Mucosa of gallbladder (tissue), 1 donor: ENCODE results near the gene ZNF766. TPM values are rescaled to one million over a fixed set of nuclear protein-coding genes. Genes with fewer than 3 reads are reported as not detected.
"Not testable (repeated sequence)": the region's sequence is repeated elsewhere in the genome, so short reads cannot be mapped to it uniquely, and the experiment has no call there.

ENCODE experiments used
- DNase-seq: peaks from one replicate; pipeline ENCODE4 v3.0.0-alpha.2; 2020; ENCODE audit warnings: low spot score
- total RNA-seq: library from RNA; stranded (reverse); gene quantifications from one replicate; pipeline ENCODE4 v1.2.1, GENCODE V29; 2021
- donor health status: DM: no; HTN: no; CAD: no.

ZNF766 gene
- total RNA-seq, 1 donor from 2014 or later = 17.4 TPM

DNA sequence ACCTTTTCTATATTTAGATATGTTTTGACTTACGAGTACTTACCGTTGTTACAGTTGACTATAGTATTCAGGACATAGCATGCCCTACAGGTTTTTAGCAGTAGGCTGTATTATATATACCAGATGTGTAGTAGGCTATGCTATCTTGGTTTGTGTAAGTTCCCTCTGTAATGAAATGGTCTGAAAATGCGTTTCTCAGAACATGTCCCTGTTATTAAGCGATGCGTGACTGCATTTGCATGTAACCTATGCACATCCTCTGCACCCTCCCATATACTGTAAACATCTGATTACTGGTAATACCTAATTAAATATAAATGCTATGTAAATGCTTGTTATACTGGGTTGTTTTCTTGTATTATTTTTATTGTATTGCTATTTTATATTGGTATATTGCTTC lies 6.6 kb downstream of the ZNF766 start:
- DNase-seq = no peak

DNA sequence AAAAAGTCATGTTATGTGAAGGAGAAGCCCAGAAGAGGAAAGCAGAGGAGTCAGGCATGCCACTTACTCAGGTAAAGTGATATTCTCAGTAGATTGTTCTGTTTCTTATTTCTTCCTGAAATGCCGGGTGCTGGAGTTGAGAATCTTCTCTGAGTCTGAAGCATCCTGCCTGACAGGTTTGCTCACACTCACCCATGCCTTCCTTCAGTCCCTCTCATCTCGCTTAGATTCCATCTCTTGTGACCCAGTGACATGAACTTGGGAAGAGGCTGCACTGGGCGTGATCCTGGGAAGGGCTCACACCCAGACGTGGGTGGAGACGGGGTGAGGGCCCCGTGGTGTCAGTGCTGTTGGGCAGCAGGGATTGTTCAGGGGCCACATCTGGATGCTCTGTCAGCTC lies 8.1 kb downstream of the ZNF766 start:
- no peak for DNase-seq

DNA sequence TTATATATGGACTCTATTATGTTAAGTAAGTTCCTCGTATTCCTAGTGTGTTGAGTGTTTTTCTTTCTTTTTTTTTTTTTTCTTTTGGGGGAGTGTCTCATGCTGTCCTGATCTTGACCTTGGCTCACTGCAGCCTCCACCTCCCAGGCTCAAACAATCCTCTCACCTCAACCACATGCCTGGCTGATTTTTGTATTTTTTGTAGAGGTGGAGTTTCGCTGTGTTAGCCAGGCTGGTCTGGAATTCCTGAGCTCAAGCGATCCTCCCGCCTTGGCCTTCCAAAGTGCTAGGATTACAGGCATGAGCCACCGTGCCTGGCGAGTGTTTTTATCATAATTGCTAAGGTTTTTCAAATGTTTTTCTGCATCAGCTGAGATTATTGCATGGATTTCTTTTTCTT lies 16.9 kb downstream of the ZNF766 start:
- DNase-seq = no peak

DNA sequence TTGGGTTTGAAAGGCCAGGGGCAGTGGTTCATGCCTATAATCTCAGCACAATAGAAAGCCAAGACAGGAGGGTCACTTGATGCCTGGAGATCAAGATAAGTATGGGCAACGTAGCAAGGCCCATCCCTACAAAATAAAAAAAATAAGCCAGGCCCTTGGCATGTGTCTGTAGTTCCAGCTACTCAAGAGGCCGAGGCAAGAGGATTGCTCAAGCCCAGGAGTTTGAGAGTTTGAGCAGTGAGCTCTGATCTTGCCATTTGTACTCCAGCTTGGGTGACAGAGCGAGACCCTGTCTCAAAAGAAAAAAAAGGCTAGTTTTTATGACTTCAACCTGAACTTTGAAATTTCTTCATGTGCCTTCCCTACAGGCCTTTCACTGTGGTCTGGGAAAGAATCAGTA lies 22.4 kb downstream of the ZNF766 start:
- no peak for DNase-seq

DNA sequence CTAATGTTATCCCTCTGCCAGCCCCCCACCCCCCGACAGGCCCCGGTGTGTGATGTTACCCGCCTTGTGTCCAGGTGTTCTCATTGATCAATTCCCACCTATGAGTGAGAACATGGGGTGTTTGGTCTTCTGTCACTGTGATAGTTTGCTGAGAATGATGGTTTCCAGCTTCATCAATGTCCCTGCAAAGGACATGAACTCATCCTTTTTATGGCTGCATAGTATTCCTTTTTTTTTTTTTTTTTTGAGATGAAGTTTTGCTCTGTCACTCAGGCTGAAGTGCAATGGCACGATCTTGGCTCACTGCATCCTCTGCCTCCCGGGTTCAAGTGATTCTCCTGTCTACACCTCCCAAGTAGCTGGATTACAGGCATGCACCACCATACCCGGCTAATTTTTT lies 23.6 kb downstream of the ZNF766 start:
- not testable (repeated sequence) for DNase-seq

DNA sequence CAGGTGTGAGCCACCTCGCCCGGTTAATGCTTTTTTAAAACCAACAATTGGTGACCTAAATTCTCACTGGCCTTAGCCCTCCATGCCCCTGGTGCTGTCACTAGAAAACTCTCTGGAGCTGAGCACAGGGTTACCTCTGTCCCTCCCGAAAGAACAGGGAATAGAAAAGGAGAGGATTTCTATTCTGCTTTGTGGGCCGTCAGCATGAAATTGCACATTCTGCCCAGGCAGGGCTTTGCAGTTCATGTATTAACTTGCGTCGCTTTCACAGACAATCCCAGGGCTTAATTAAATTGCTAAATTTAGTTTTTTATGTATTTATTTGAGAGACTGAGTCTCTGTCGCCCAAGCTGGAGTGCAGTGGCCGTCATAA lies 27.0 kb downstream of the ZNF766 start:
- no peak for DNase-seq

DNA sequence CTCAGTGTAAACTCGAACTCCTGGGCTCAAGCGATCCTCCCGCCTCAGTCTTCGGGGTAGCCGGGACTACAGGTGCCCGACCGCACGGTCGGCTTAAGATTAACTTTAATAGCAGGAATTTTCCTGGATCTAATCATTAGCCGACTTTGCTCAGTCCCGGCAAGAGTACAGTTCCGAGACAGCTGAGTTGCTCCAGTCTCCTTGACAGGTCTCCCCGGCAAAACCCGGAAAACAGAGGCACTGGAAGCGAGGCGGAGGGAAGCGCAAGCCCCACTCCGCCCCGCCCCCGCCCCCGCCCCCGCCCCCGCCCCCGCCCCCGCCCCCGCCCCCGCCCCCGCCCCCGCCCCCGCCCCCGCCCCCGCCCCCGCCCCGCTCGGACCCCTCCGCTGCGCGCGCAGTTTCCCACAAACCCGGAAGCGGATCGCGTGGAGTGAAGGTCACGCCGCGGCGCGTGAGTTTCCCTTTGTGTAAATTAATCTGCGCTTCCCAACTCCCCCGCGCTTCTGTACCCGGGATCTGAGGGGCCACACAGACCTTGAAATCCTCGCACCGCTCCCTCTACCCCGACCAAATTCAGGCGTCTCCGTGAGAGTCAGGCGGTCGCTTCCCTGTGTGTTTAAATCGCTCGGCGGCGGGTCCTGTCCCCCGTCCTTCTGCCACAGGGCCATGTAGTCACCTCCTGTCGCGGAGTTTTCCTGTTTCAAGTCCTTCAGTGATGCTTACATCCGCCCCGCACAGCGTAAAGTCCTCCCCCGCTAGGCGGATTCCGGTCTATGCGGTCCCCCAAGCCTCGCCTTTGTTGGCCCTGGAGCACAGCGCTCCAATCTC lies 27.6 kb downstream of the ZNF766 start, which contains the start of gene ZNF480:
ZNF480 (plus strand) TSS at position 397 of the 828 bp plus-strand sequence. CDS start 3,244 bp downstream, outside the sequence.
- peak; percentile 83 for DNase-seq

DNA sequence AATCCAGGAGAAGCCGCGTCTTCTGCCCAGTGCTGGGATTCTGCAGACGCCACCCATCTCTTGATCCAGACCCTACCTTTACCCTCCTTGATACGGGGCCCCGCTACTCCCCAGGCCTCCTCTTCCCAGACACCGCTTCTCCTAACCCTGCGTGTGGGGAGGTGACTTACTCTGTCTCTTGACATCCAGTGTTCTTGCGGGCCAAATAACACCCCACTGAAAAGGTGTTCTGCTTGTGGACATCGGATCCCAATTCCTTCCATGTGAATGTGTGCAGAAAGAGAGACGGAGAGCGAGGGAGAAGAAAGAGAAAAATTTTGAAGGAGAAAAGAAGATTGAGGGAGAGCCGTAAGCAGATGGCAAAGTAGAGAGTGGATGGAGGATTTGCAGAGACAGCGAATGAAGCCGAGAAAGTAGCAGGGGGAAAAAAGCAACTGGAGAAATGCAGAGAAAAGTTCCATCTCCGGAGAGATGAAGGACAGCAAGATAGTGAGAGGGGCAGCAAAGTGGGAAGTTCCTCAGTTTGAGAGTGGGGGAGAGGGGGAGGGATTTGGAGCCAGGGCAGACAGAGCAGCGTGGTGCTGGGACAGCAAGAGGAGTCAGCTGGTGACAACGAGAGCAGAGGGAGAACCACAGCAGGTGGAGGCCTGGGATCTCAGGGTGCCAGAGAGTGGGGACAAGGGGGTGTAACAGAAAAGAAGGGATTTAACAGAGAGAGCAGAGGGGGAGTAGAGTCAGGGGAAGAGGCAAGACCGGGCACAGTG lies 28.4 kb downstream of the ZNF766 start:
- DNase-seq = no peak

DNA sequence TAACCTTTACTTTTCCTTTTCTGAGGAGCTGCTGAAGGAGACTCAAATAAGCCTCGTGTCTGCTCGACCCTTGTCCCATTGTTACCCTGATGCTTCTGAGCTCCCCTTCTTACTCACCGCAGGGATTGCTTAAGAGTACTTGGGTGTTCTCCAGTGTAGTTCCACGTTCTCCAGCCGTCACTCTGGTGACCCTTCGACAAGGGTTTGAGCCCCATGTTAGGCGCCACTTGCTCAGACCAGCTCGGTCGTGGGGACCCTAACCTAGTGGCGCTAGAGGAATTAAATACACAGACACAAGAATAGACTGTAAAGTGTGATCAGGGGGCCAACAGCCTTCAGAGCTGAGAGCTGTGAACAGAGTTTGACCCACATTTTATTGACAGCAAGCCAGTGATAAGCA lies 37.9 kb downstream of the ZNF766 start:
- no peak for DNase-seq

DNA sequence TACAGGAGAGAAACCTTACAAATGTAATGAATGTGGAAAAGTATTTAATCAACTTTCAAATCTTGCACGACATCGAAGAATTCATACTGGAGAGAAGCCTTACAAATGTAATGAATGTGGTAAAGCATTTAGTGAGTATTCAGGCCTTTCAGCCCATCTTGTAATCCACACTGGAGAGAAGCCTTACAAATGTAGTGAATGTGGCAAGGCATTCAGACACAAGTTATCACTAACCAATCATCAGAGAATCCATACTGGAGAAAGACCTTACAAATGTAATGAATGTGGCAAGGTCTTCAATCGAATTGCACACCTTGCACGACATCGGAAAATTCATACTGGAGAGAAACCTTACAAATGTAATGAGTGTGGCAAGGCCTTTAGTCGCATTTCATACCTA lies 53.0 kb downstream of the ZNF766 start:
- no peak for DNase-seq

DNA sequence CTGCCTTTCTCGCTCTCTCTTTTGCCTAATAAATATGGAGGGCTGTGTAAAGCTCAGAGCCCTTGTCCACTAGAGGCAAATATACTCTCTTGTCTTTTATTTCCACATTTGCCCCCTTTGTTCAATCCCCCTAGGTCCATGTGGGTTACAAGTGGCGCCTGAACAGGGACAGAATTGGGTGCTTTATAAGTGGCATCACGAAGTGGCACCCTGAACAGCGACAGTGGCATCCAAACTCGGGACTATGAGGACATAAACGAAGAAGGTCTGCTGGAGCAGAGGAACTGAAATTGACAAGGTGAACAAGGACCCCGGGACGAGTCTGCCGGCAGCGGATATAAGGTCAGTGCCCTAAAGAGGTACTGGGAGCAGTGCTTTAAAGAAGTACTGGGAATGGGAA lies 62.4 kb downstream of the ZNF766 start:
- DNase-seq = no peak

DNA sequence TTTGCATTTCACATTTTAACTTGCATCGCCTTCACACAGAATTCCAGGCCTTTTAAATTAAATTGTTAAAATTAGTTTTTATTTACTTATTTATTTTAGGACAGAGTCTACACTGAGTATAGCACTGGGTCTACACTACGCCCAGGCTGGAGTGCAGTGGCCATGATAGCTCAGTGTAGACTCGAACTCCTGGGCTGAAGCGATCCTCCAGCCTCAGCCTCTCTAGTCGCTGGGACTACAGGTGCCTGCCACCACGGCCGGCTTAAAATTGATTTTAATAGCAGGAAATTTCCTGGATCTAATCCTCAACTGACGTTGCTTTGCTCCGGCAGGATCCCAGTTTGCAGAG lies 66.4 kb downstream of the ZNF766 start:
- DNase-seq = no peak

DNA sequence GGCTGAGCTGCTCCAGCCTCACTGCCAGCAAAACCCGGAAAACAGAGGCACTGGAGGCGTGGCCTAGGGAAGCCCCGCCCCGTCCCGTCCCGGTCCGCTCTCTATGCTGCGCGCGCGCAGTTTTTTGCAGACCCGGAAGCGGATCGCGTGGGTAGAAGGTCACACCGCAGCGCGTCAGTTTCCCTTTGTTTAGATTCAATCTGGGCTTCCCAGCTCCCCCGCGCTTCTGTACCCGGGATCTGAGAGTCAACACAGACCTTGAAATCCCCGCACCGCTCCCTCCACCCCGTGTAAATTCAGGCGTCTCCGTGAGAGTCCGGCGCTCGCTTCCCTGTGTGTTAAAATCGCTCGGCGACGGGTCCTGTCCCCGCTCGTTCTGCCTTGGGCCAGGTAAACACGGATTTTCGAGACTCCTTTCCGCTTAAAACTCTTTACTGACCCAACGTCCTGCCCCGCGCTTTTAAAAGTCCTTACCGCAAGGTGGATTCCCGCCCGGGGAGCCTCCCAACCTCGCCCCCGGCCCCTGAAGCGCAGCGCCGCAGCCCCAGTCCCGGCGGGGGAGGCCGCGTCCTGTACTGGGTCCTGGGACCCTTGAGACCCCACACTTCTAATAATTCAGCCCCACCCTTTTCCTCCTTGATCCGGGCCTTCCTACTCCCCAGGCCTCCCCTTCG lies 66.9 kb downstream of the ZNF766 start, which contains the start of gene ZNF610:
ZNF610 (plus strand) TSS at position 127 of the 674 bp plus-strand sequence. CDS start 12,930 bp downstream, outside the sequence.
- DNase-seq = peak; percentile 94

DNA sequence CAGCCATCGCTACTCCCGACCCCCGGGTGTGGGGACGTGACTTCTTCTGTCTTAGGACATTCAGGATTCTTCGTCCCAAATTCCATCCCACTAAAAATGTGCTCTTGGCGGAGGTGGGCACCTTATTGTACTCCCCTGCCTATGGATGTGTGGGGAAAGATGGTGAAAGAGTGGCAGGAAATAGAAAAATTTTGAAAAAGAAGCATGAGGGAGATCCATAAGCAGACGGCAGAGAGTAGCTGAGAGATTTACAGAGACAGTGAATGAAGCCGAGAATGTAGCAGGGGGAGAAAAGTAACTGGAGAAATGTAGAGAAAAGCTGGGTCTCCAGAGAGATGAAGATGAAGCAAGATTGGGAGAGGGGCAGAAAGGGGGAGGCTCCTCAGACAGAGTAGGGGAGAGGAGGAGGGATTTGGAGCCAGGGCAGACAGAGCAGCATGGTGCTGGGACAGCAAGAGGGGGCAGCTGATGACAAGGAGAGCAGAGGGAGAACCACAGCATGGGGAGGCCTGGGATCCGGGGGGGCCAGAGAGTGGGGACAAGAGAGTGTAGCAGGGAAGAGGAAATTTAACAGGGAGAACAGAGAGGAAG lies 67.5 kb downstream of the ZNF766 start:
- DNase-seq = no peak

DNA sequence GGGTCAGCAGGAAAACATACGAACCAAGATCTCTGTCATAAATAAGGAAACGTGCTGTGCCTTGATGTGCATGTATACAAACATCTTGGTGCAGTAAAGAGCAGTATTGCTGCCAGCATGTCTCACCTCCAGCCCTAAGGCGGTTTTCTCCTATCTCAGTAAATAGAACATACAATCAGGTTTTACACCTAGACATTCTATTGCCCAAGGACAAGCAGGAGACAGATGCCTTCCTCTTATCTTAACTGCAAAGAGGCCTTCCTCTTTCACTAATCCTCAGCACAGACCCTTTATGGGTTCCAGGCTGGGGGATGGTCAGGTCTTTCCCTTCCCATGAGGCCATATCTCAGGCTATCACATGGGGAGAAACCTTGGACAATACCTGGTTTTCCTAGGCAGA lies 69.6 kb downstream of the ZNF766 start:
- not testable (repeated sequence) for DNase-seq

DNA sequence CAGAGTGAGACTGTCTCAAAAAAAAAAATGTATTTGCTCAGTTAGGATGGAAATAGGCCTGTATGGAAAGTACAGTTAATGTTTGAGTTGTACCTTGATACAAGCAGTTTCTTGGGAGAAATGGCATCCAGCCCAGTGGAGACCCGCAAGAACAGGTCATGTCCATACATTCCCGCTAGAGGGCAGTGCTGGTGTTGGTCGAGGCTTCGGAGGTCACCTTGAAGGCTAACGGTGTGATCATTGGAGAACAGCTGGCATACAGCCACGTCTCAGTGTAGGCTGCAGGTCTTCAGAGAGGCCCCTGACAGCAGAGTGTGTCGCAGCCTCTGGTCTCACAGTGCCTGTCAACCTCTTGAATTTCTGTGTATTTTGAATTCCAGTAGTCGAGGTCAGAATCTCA lies 74.2 kb downstream of the ZNF766 start:
- peak; percentile 31 for DNase-seq

DNA sequence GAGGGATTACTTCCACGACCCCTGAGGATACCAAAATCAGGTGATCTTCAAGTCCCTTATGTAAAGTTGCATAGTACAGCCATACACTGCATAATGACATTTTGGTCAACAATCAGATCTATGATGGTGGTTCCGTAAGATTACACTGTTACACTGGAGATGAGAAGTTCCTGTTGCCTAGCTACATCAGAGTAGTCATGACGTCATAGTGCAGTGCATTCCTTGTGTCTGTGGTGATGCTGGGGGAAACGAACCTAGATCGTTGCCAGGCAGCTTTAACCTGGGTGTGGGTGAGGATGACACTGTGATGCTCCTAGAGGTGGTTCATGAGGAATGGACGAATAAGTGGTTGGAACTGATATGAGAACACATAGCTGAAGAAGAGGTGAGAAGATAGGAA lies 75.8 kb downstream of the ZNF766 start:
- DNase-seq = no peak

Other genes with a start within 250 kb of the ZNF766 start
- 8.7 TPM for gene ZNF614, start 241.2 kb upstream of the ZNF766 start, total RNA-seq
- 15.1 TPM for gene ZNF432, start 220.7 kb upstream of the ZNF766 start, total RNA-seq
- 25.5 TPM for gene ZNF841, start 173.8 kb upstream of the ZNF766 start, total RNA-seq
- 13.4 TPM for gene ZNF616, start 129.6 kb upstream of the ZNF766 start, total RNA-seq
- gene ZNF836, start 98.0 kb upstream of the ZNF766 start, total RNA-seq = 16.7 TPM
- gene PPP2R1A, start 79.5 kb upstream of the ZNF766 start, total RNA-seq = 286 TPM
- 15.5 TPM for gene ZNF480, start 27.6 kb downstream of the ZNF766 start, total RNA-seq
- 6.0 TPM for gene ZNF610, start 66.7 kb downstream of the ZNF766 start, total RNA-seq
- gene ZNF880, start 100.3 kb downstream of the ZNF766 start, total RNA-seq = 18.6 TPM
- gene ZNF528, start 128.3 kb downstream of the ZNF766 start, total RNA-seq = 30.3 TPM
- gene ZNF534, start 159.6 kb downstream of the ZNF766 start, total RNA-seq = not detected
- 3.4 TPM for gene ZNF578, start 184.0 kb downstream of the ZNF766 start, total RNA-seq